ENCODE results near the gene PTPRN2. TPM values are rescaled to one million over a fixed set of nuclear protein-coding genes. Genes with fewer than 3 reads are reported as not detected.

PTPRN2 gene
- total and polyA plus RNA-seq, 2 donors (not counting 3 experiments of a cell fraction or from before 2014, with no cell fraction given) = 0.62 to 0.88 TPM

GRCh38 chr7:157788573-157788972, 799.0 kb downstream of the PTPRN2 start:
- Histone ChIP-seq H4K20me1 (replicated peaks; ENCODE audit: control insufficient read depth, extremely low read depth, insufficient read depth, low read length) (no peaks in the 10 kb centered on the region), H3K9ac (replicated peaks; ENCODE audit: extremely low read depth, insufficient read depth, low read length) (no peak overlapping the region), H3K4me2 (ENCODE audit: insufficient read depth, low read length) (no peak overlapping the region), H3K9me3 (replicated peaks; ENCODE audit: control insufficient read depth, insufficient read depth, low read length) (peaks cover 5% of the 10 kb centered on the region), H3K9me1 (replicated peaks; ENCODE audit: control insufficient read depth, extremely low read depth, insufficient read depth, low read length) (no peaks in the 10 kb centered on the region), H3K27ac (ENCODE audit: insufficient read depth, low read depth, low read length) (no peak overlapping the region), H2AFZ (ENCODE audit: low read depth, low read length) (no peak overlapping the region), H3K4me1 (ENCODE audit: control insufficient read depth, extremely low read depth, insufficient read depth, low read length) (no peaks in the 10 kb centered on the region), H3K27me3 (ENCODE audit: control insufficient read depth in 2 of 2, insufficient read depth in 2 of 2, low read length in 2 of 2) (no peaks in the 10 kb centered on the region), H3K79me2 (ENCODE audit: control insufficient read depth, insufficient read depth, low read length) (no peaks in the 10 kb centered on the region), H3K36me3 (ENCODE audit: control insufficient read depth in 2 of 2, extremely low read depth in 1 of 2, insufficient read depth in 2 of 2, low read length in 2 of 2) (no peaks in the 10 kb centered on the region), H3K4me3 (replicated peaks in 1 of 3; ENCODE audit: insufficient read depth in 1 of 3, low read depth in 1 of 3, low read length in 3 of 3) (no peak overlapping the region)
- DNase-seq (ENCODE audit: low read depth, low spot score) (no peak), FAIRE-seq (no peak)
- no TSS peak for BruUV-seq (replicated peaks)
- ChIA-PET CTCF (no interaction called here), POLR2A (no interaction called here)
- dilution Hi-C loops (cut with MboI; ENCODE audit: extremely low pct_ligation_motif_present, low sequenced_read_pairs) = no loop called here
- intact Hi-C loops (cut with micrococcal nuclease) = no loop called here
- TF ChIP-seq FOS (IDR thresholded peaks at IDR 0.05; ENCODE audit: borderline replicate concordance, insufficient read depth, low read length) = no peak
- TF ChIP-seq CTCF (IDR thresholded peaks at IDR 0.05; ENCODE audit: extremely low read depth in 1 of 2, insufficient read depth in 1 of 2, low read depth in 1 of 2, low read length in 2 of 2) = no peak
- no peak for TF ChIP-seq EZH2 (IDR thresholded peaks at IDR 0.05; ENCODE audit: borderline replicate concordance, low read depth, low read length, severe bottlenecking)
- no peak for TF ChIP-seq JUN (IDR thresholded peaks at IDR 0.05; ENCODE audit: borderline replicate concordance, insufficient read depth, insufficient read length, low read depth)
- no peak for TF ChIP-seq POLR2A (IDR thresholded peaks at IDR 0.05; ENCODE audit: low read depth, low read length)
- TF ChIP-seq MAX (IDR thresholded peaks at IDR 0.05; ENCODE audit: insufficient read depth, insufficient read length) = no peak
- TF ChIP-seq POLR2AphosphoS5 (IDR thresholded peaks at IDR 0.05; ENCODE audit: insufficient read depth, low read depth, low read length) = no peak
- TF ChIP-seq MYC (IDR thresholded peaks at IDR 0.05; ENCODE audit: low read depth, low read length) = no peak
- no peak for TF ChIP-seq GATA2 (IDR thresholded peaks at IDR 0.05; ENCODE audit: insufficient read depth, insufficient read length, low read depth, low read length)

Data from endothelial cell of umbilical vein (primary cell).